Measurements from ENCODE around the gene INPP5D. TPM values are rescaled to one million over a fixed set of nuclear protein-coding genes. Genes with fewer than 3 reads are reported as not detected.
A peak's percentile ranks its signal among the peaks of the same experiment; 100 is the strongest.

INPP5D gene
- total RNA-seq, 1 experiment from 2014 or later = 0.74 TPM

DNA sequence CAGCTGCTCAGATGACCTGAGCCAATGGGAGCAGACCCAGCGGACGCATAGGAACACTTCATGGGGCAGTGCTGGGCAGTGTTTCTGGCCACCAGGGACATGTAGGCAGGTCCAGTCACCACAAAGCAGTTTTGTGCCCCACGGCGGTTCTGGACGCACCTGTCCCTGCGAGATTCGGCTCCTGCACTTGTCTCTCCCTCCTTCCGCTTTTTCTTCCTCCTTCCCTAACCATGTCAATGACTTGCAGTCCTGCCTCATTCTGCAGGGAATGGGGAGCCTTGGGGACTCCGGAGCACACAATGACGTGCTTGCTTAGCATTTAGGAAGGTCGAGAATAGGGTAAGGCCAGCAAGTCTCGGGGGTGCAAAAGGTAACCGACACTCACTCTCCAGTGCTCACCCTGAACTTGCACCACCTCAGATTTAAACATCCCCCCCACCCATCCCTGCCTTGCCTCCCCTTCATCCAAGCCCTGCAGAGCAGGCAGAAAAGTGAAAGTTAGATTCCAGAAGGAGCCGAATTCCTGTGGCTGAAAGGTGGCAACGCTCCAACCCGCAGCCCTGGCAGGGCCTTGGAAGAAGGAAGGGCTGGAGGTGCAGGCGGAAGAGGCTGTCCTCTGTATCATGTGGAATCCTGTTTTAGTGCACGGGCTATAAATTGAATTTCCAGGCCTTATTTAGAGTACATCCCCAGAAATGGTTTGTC is 150.9 kb downstream of the INPP5D start:
- peak; percentile 92 to 97 for DNase-seq
- peak overlapping the region; percentile 74 for H3K4me2 ChIP-seq
- intact Hi-C loops (cut with micrococcal nuclease; ENCODE audit: unreplicated experiment) = loop anchor here (1.0 to 5.0 kb wide), 5 partner anchors 36 to 231 kb away; no protein-coding TSS in a partner anchor

DNA sequence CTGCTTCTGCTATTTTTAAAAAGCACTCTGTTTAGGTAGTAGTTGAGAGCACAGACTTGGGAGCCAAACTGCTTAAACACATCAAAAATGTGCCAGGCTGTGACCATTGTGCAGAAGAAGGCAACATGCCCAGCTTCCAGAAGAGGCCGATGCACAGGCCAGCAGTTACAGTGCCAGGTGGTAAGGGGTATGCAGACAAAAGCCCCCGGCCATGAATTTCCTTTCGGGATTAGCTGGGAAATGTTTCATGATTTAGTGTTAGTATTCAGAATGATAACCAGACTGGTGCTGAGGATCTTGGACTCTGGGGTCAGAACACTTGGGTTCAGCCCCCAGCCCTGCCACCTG is 151.4 kb downstream of the INPP5D start:
- Histone ChIP-seq H3K27ac (peak overlapping the region; percentile 28; the same call in 1 of the 2 replicates), H3K27me3 (ENCODE audit: insufficient read depth, low read depth) (no peaks in the 10 kb centered on the region), H3K36me3 (ENCODE audit: low read depth) (no peaks in the 10 kb centered on the region), H3K4me1 (replicated peaks; ENCODE audit: insufficient read depth) (peaks cover 57% of the 10 kb centered on the region), H3K4me2 (peak overlapping the region; percentile 74), H3K4me3 (no peak overlapping the region), H4K20me1 (ENCODE audit: insufficient read depth) (no peaks in the 10 kb centered on the region), H3K9me2 (ENCODE audit: insufficient read depth) (no peaks in the 10 kb centered on the region), H3K79me2 (ENCODE audit: low read depth) (no peaks in the 10 kb centered on the region), H3F3A (ENCODE audit: insufficient read depth, low read depth) (peaks cover 35% of the 10 kb centered on the region), H3K9me3 (ENCODE audit: insufficient read depth, low read depth) (no peaks in the 10 kb centered on the region), H2AFZ (no peak overlapping the region)
- DNase-seq = no peak
- no TSS peak for BruUV-seq (replicated peaks)
- CTCF ChIA-PET = no interaction called here
- intact Hi-C loops (cut with micrococcal nuclease; ENCODE audit: unreplicated experiment) = loop anchor here (1.0 to 5.0 kb wide), 5 partner anchors 36 to 231 kb away; no protein-coding TSS in a partner anchor
- POLR2A ChIA-PET (ENCODE audit: unreplicated experiment) = no interaction called here
- no peak for TF ChIP-seq EZH2 (IDR thresholded peaks at IDR 0.05; ENCODE audit: low read depth)
- TF ChIP-seq CTCF (conservative IDR thresholded peaks at IDR 0.05) = no peak

More for the DNA sequence above, 150.9 kb downstream of the INPP5D start:
- Histone ChIP-seq H3K4me3 (no peak overlapping the region), H3K36me3 (ENCODE audit: low read depth) (no peaks in the 10 kb centered on the region), H3K9me3 (ENCODE audit: insufficient read depth, low read depth) (no peaks in the 10 kb centered on the region), H3F3A (ENCODE audit: insufficient read depth, low read depth) (peaks cover 35% of the 10 kb centered on the region), H3K27ac (peak overlapping the region; percentile 28; the same call in 1 of the 2 replicates), H2AFZ (no peak overlapping the region), H4K20me1 (ENCODE audit: insufficient read depth) (no peaks in the 10 kb centered on the region), H3K9me2 (ENCODE audit: insufficient read depth) (no peaks in the 10 kb centered on the region), H3K4me1 (replicated peaks; ENCODE audit: insufficient read depth) (peaks cover 57% of the 10 kb centered on the region), H3K27me3 (ENCODE audit: insufficient read depth, low read depth) (no peaks in the 10 kb centered on the region), H3K79me2 (ENCODE audit: low read depth) (no peaks in the 10 kb centered on the region)
- TF ChIP-seq EZH2 (IDR thresholded peaks at IDR 0.05; ENCODE audit: low read depth) (no peak), CTCF (conservative IDR thresholded peaks at IDR 0.05) (no peak)
- ChIA-PET POLR2A (ENCODE audit: unreplicated experiment) (no interaction called here), CTCF (interaction anchor here (0.6 kb wide), 1 partner anchor 231 kb away, joined by 3 read pairs; no protein-coding TSS in a partner anchor)
- BruUV-seq (replicated peaks) = no TSS peak

GRCh38 chr2:233213011-233213410 is 152.9 kb downstream of the INPP5D start:
- Histone ChIP-seq H3K27ac (no peak overlapping the region), H3K36me3 (ENCODE audit: low read depth) (no peaks in the 10 kb centered on the region), H3K9me3 (ENCODE audit: insufficient read depth, low read depth) (no peaks in the 10 kb centered on the region), H4K20me1 (ENCODE audit: insufficient read depth) (no peaks in the 10 kb centered on the region), H3F3A (ENCODE audit: insufficient read depth, low read depth) (peaks cover 32% of the 10 kb centered on the region), H3K27me3 (ENCODE audit: insufficient read depth, low read depth) (no peaks in the 10 kb centered on the region), H3K4me3 (no peak overlapping the region), H2AFZ (no peak overlapping the region), H3K4me1 (replicated peaks; ENCODE audit: insufficient read depth) (peaks cover 46% of the 10 kb centered on the region), H3K79me2 (ENCODE audit: low read depth) (no peaks in the 10 kb centered on the region), H3K4me2 (no peak overlapping the region), H3K9me2 (ENCODE audit: insufficient read depth) (no peaks in the 10 kb centered on the region)
- ChIA-PET POLR2A (ENCODE audit: unreplicated experiment) (no interaction called here), CTCF (no interaction called here)
- no peak for DNase-seq
- no TSS peak for BruUV-seq (replicated peaks)
- intact Hi-C loops (cut with micrococcal nuclease; ENCODE audit: unreplicated experiment) = loop anchor here (5.0 kb wide), 1 partner anchor 161 kb away; no protein-coding TSS in a partner anchor
- no peak for TF ChIP-seq CTCF (conservative IDR thresholded peaks at IDR 0.05)

Measured in PC-9 (cell line).